HL-60 (cell line): Measurements from ENCODE around the gene EFNA5.

Experiments used
- DNase-seq, 2 experiments: peaks; one replicate each; pipeline ENCODE4 v3.0.0-alpha.2; 2010 to 2020; ENCODE audit warnings: low read depth in 1 of 2, low spot score in 1 of 2
- H3K27ac ChIP-seq: fragments of 250-450 bp; sonication (Bioruptor Pico); replicated peaks from 2 replicates; pipeline ENCODE4 v1.5.1; 2020; ENCODE audit warnings: mild to moderate bottlenecking, moderate library complexity
- H3K27me3 ChIP-seq: fragments of 250-450 bp; sonication (Bioruptor Pico); 2 replicates; pipeline ENCODE4 v1.5.1; 2021; ENCODE audit warnings: mild to moderate bottlenecking, moderate library complexity; ENCODE audit not compliant: insufficient read depth, poor library complexity, severe bottlenecking
- H3K4me3 ChIP-seq: replicated peaks from 2 replicates; pipeline ENCODE4 v1.5.1; 2011; ENCODE audit warnings: mild to moderate bottlenecking, control low read depth, low read length; ENCODE audit not compliant: insufficient read depth
- GABPA ChIP-seq: IDR thresholded peaks from 2 replicates; pipeline ENCODE4 v1.6.1; 2012; ENCODE audit warnings: low read depth
- POLR2AphosphoS5 ChIP-seq: IDR thresholded peaks from 2 replicates; pipeline ENCODE4 v1.6.1; 2012; ENCODE audit warnings: low read depth
- SPI1 ChIP-seq: IDR thresholded peaks from 2 replicates; pipeline ENCODE4 v1.6.1; 2012; ENCODE audit warnings: low read depth, mild to moderate bottlenecking, borderline replicate concordance
- TF ChIP-seq, protein P1 (sequence below): IDR thresholded peaks from 2 replicates; pipeline ENCODE4 v1.6.1; 2012; ENCODE audit warnings: low read depth; ENCODE audit not compliant: insufficient replicate concordance
- TF ChIP-seq, protein P2 (sequence below): IDR thresholded peaks from one replicate; pipeline ENCODE4 v1.5.1; 2011; ENCODE audit warnings: low read length, control low read depth, inconsistent platforms; ENCODE audit not compliant: insufficient read depth

The EFNA5 gene

DNA sequence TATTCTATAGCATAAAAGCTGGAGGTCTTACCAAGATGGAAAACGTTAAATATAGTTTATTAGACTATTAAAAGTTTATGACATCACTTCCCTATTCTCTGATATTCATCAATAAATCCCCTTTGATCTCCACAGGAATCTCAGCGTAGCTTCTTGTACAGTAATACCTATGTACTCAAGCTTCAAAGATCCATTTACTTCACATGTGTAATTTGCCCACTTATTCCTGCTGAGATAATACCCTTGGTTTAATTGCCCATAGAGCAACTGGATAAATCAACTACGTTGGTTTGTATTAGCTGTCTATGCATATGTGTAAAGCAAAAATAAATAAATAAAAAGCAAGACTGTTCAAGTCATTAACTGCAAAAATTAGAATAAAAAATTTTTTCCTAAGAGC lies 219.7 kb downstream of the EFNA5 start:
- TF ChIP-seq, protein P1, sequence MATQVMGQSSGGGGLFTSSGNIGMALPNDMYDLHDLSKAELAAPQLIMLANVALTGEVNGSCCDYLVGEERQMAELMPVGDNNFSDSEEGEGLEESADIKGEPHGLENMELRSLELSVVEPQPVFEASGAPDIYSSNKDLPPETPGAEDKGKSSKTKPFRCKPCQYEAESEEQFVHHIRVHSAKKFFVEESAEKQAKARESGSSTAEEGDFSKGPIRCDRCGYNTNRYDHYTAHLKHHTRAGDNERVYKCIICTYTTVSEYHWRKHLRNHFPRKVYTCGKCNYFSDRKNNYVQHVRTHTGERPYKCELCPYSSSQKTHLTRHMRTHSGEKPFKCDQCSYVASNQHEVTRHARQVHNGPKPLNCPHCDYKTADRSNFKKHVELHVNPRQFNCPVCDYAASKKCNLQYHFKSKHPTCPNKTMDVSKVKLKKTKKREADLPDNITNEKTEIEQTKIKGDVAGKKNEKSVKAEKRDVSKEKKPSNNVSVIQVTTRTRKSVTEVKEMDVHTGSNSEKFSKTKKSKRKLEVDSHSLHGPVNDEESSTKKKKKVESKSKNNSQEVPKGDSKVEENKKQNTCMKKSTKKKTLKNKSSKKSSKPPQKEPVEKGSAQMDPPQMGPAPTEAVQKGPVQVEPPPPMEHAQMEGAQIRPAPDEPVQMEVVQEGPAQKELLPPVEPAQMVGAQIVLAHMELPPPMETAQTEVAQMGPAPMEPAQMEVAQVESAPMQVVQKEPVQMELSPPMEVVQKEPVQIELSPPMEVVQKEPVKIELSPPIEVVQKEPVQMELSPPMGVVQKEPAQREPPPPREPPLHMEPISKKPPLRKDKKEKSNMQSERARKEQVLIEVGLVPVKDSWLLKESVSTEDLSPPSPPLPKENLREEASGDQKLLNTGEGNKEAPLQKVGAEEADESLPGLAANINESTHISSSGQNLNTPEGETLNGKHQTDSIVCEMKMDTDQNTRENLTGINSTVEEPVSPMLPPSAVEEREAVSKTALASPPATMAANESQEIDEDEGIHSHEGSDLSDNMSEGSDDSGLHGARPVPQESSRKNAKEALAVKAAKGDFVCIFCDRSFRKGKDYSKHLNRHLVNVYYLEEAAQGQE, result no peak
- no peak for TF ChIP-seq POLR2AphosphoS5
- TF ChIP-seq, protein P2, sequence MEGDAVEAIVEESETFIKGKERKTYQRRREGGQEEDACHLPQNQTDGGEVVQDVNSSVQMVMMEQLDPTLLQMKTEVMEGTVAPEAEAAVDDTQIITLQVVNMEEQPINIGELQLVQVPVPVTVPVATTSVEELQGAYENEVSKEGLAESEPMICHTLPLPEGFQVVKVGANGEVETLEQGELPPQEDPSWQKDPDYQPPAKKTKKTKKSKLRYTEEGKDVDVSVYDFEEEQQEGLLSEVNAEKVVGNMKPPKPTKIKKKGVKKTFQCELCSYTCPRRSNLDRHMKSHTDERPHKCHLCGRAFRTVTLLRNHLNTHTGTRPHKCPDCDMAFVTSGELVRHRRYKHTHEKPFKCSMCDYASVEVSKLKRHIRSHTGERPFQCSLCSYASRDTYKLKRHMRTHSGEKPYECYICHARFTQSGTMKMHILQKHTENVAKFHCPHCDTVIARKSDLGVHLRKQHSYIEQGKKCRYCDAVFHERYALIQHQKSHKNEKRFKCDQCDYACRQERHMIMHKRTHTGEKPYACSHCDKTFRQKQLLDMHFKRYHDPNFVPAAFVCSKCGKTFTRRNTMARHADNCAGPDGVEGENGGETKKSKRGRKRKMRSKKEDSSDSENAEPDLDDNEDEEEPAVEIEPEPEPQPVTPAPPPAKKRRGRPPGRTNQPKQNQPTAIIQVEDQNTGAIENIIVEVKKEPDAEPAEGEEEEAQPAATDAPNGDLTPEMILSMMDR, result no peak
- no peak for TF ChIP-seq SPI1
- TF ChIP-seq GABPA, result no peak
- no peaks in the 10 kb centered on the region for H3K27me3 ChIP-seq
- DNase-seq, result no peak
- no peak overlapping the region for H3K27ac ChIP-seq
- H3K4me3 ChIP-seq, result no peak overlapping the region

DNA sequence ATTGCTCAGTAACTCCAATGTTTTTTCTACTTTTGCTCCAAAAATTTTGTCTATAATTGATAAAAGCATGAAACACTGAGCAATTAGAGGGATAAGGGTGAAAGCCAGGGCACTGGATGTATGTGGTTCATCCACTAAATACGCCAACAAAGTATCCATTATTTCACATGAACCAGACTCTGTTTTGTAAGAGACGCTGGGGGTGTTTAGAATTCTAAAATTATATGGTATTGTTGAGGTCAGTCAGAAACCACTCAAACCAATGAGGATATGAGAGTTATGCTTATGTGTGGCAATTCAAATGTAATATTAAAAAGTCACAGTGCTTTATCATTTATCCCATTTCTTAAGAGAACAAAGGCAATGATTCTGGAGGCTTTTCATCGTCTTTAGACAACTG lies 220.2 kb downstream of the EFNA5 start:
- Histone ChIP-seq H3K4me3 (no peak overlapping the region), H3K27ac (no peak overlapping the region), H3K27me3 (no peaks in the 10 kb centered on the region)
- DNase-seq, result no peak
- no peak for TF ChIP-seq SPI1
- TF ChIP-seq, protein P2, result no peak
- TF ChIP-seq, protein P1, result no peak
- TF ChIP-seq POLR2AphosphoS5, result no peak
- TF ChIP-seq GABPA, result no peak

DNA sequence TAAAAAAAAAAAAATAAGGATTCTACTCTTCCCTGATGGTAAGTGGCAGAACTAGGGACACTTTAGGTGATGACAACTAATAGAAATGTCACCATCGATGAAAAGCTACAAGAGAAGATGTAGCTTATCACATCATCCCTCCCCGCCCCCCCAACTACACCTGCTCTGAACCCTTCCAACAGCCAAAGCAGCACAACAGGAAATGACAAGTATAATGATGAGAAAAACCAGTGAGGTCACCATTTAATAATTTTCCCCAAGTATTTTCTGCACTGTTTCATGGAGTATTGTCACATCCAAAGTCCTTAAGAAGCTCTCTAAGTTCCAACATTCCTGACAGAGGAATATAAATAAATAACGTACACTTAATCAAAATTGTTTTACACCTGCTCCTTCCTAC lies 221.4 kb downstream of the EFNA5 start:
- Histone ChIP-seq H3K27me3 (no peaks in the 10 kb centered on the region), H3K27ac (no peak overlapping the region), H3K4me3 (no peak overlapping the region)
- TF ChIP-seq, protein P2, result no peak
- TF ChIP-seq, protein P1, result no peak
- TF ChIP-seq POLR2AphosphoS5, result no peak
- TF ChIP-seq GABPA, result no peak
- no peak for TF ChIP-seq SPI1
- DNase-seq, result no peak
